Measurements from ENCODE around the gene RPL7L1. TPM values are rescaled to one million over a fixed set of nuclear protein-coding genes. Genes with fewer than 3 reads are reported as not detected.

Gene RPL7L1
- total and polyA plus RNA-seq, 2 of the 13 experiments (the other 11 are each of a cell fraction or from before 2014, with no cell fraction given): 51.6 to 179 TPM

DNA sequence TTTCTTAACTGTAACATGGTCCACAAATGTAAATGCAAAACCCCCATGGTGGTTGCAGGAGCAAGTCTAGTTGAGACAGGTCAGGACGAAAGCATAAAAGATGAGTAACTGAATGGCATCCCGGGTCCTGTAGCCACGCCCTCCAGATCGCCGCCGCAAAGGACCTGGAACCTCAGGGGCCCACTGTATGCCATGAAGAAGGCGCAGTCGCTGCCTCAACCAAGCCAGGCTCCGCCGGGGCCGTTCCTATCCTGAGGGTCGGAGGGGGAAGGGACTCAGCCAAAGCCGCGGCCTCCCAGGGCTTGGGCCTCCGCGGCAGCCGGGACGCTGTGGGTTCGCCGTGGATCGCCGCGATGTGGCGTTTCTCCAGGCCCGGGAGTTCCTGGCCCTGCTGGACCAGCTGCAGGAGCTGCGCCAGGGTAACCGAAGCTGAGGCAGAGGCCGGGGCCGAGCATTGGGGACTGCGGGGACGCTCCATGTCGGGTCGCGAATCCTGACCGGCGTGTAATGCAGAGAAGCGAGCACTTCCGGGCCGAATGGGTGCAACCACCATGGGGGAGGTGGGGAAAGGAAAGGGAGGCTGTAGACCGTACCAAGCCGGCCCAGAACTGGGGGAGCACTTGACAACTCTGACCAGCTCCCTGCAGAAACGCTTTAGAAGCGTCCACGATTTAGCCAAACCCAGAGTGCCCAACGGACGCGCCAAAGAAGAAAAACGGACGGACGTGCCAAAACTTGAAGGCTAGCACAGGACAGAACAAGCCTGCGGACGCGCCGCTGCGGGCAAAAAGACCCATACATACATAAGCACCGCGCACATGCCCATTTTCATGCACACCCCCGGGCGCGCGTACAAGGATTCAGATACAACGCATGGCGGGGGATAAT, 11.1 kb downstream of the RPL7L1 start (continued):
- peak; percentile 17; the same call in 1 of the 2 replicates for TF ChIP-seq E2F2 (CRISPR knock-in tag; IDR thresholded peaks at IDR 0.05; ENCODE audit: borderline replicate concordance)
- no peak for TF ChIP-seq CENPX (CRISPR knock-in tag; IDR thresholded peaks at IDR 0.05)
- TF ChIP-seq RBM39 (IDR thresholded peaks at IDR 0.05; ENCODE audit: low read depth, low read length, poor library complexity, severe bottlenecking): peak; percentile 96
- TF ChIP-seq ZNF232 (CRISPR knock-in tag; IDR thresholded peaks at IDR 0.05; ENCODE audit: borderline replicate concordance): peak; percentile 72
- no peak for TF ChIP-seq EHMT2 (IDR thresholded peaks at IDR 0.05; ENCODE audit: borderline replicate concordance, low read depth, low read length)
- no peak; the same call in 1 of the 2 replicates for TF ChIP-seq ZNF776 (CRISPR knock-in tag; IDR thresholded peaks at IDR 0.05)
- no peak; the same call in 1 of the 2 replicates for TF ChIP-seq ATF6 (CRISPR knock-in tag; conservative IDR thresholded peaks at IDR 0.05)
- TF ChIP-seq CREM (IDR thresholded peaks at IDR 0.05): peak; percentile 35; the same call in 1 of the 2 replicates
- no peak for TF ChIP-seq CREM (CRISPR knock-in tag; IDR thresholded peaks at IDR 0.05)
- TF ChIP-seq, protein P1, sequence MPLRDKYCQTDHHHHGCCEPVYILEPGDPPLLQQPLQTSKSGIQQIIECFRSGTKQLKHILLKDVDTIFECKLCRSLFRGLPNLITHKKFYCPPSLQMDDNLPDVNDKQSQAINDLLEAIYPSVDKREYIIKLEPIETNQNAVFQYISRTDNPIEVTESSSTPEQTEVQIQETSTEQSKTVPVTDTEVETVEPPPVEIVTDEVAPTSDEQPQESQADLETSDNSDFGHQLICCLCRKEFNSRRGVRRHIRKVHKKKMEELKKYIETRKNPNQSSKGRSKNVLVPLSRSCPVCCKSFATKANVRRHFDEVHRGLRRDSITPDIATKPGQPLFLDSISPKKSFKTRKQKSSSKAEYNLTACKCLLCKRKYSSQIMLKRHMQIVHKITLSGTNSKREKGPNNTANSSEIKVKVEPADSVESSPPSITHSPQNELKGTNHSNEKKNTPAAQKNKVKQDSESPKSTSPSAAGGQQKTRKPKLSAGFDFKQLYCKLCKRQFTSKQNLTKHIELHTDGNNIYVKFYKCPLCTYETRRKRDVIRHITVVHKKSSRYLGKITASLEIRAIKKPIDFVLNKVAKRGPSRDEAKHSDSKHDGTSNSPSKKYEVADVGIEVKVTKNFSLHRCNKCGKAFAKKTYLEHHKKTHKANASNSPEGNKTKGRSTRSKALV (CRISPR knock-in tag; IDR thresholded peaks at IDR 0.05): no peak; the same call in 1 of the 2 replicates
- TF ChIP-seq ZNF30 (CRISPR knock-in tag; IDR thresholded peaks at IDR 0.05): no peak; the same call in 1 of the 2 replicates
- TF ChIP-seq ZNF678 (CRISPR knock-in tag; IDR thresholded peaks at IDR 0.05): no peak
- TF ChIP-seq MEIS1 (CRISPR knock-in tag; IDR thresholded peaks at IDR 0.05; ENCODE audit: borderline replicate concordance): peak; percentile 94; the same call in 1 of the 2 replicates
- peak; percentile 97 for TF ChIP-seq ZSCAN30 (CRISPR knock-in tag; IDR thresholded peaks at IDR 0.05)
- TF ChIP-seq, protein P2, sequence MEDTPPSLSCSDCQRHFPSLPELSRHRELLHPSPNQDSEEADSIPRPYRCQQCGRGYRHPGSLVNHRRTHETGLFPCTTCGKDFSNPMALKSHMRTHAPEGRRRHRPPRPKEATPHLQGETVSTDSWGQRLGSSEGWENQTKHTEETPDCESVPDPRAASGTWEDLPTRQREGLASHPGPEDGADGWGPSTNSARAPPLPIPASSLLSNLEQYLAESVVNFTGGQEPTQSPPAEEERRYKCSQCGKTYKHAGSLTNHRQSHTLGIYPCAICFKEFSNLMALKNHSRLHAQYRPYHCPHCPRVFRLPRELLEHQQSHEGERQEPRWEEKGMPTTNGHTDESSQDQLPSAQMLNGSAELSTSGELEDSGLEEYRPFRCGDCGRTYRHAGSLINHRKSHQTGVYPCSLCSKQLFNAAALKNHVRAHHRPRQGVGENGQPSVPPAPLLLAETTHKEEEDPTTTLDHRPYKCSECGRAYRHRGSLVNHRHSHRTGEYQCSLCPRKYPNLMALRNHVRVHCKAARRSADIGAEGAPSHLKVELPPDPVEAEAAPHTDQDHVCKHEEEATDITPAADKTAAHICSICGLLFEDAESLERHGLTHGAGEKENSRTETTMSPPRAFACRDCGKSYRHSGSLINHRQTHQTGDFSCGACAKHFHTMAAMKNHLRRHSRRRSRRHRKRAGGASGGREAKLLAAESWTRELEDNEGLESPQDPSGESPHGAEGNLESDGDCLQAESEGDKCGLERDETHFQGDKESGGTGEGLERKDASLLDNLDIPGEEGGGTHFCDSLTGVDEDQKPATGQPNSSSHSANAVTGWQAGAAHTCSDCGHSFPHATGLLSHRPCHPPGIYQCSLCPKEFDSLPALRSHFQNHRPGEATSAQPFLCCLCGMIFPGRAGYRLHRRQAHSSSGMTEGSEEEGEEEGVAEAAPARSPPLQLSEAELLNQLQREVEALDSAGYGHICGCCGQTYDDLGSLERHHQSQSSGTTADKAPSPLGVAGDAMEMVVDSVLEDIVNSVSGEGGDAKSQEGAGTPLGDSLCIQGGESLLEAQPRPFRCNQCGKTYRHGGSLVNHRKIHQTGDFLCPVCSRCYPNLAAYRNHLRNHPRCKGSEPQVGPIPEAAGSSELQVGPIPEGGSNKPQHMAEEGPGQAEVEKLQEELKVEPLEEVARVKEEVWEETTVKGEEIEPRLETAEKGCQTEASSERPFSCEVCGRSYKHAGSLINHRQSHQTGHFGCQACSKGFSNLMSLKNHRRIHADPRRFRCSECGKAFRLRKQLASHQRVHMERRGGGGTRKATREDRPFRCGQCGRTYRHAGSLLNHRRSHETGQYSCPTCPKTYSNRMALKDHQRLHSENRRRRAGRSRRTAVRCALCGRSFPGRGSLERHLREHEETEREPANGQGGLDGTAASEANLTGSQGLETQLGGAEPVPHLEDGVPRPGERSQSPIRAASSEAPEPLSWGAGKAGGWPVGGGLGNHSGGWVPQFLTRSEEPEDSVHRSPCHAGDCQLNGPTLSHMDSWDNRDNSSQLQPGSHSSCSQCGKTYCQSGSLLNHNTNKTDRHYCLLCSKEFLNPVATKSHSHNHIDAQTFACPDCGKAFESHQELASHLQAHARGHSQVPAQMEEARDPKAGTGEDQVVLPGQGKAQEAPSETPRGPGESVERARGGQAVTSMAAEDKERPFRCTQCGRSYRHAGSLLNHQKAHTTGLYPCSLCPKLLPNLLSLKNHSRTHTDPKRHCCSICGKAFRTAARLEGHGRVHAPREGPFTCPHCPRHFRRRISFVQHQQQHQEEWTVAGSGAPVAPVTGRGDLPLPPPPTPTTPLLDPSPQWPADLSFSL (CRISPR knock-in tag; IDR thresholded peaks at IDR 0.05): peak; percentile 74; the same call in 1 of the 2 replicates
- no peak; the same call in none of the 2 replicates for TF ChIP-seq ZNF121 (CRISPR knock-in tag; IDR thresholded peaks at IDR 0.05)
